Liver (tissue), 9 donors: ENCODE measurements around the gene TJP2. TPM values are rescaled to one million over a fixed set of nuclear protein-coding genes. Genes with fewer than 3 reads are reported as not detected.

ENCODE experiments used
- DNase-seq: peaks from one replicate; pipeline ENCODE4 v3.0.0-alpha.2; 2017; ENCODE audit warnings: low spot score
- H3K27ac ChIP-seq, 2 donors: one replicate each; pipeline ENCODE4 v1.7.0; 2013; ENCODE audit warnings: inconsistent platforms in 2 of 2, low read length in 2 of 2, control low read depth in 1 of 2, low read depth in 1 of 2, mild to moderate bottlenecking in 1 of 2
- H3K27me3 ChIP-seq, 4 donors: one replicate each; pipeline versions ENCODE4 v1.6.1 to v1.7.0; 2013; ENCODE audit warnings: low read length in 3 of 4, inconsistent platforms in 1 of 4, mild to moderate bottlenecking in 1 of 4, moderate library complexity in 1 of 4; ENCODE audit not compliant: control insufficient read depth in 4 of 4, insufficient read depth in 4 of 4
- H3K36me3 ChIP-seq, 4 donors: one replicate each; pipeline versions ENCODE4 v1.6.1 to v1.7.0; 2013; ENCODE audit warnings: low read length in 3 of 4, mild to moderate bottlenecking in 3 of 4, low read depth in 1 of 4, moderate library complexity in 1 of 4; ENCODE audit not compliant: control insufficient read depth in 4 of 4, insufficient read depth in 3 of 4
- H3K4me1 ChIP-seq, 4 donors: one replicate each; pipeline versions ENCODE4 v1.6.1 to v1.7.0; 2013; ENCODE audit warnings: low read length in 3 of 4, mild to moderate bottlenecking in 3 of 4, moderate library complexity in 1 of 4; ENCODE audit not compliant: control insufficient read depth in 4 of 4, insufficient read depth in 4 of 4
- H3K4me3 ChIP-seq, 3 donors: one replicate each; pipeline versions ENCODE4 v1.6.1 to v1.7.0; 2013; ENCODE audit warnings: low read length in 3 of 3, control low read depth in 1 of 3, low read depth in 1 of 3, mild to moderate bottlenecking in 1 of 3
- H3K9ac ChIP-seq, 2 donors: one replicate each; pipeline ENCODE4 v1.7.0; 2013; ENCODE audit warnings: low read length in 2 of 2, mild to moderate bottlenecking in 2 of 2, moderate library complexity in 2 of 2, control low read depth in 1 of 2, low read depth in 1 of 2
- H3K9me3 ChIP-seq, 4 donors: one replicate each; pipeline versions ENCODE4 v1.6.1 to v1.7.0; 2013; ENCODE audit warnings: low read length in 3 of 4; ENCODE audit not compliant: control insufficient read depth in 4 of 4
- ATF3 ChIP-seq: IDR thresholded peaks from 2 replicates; pipeline ENCODE4 v1.6.1; 2016; ENCODE audit warnings: antibody characterized with exemption
- EGR1 ChIP-seq, 2 donors: IDR thresholded peaks; 2 replicates each; pipeline ENCODE4 v1.6.1; 2016 to 2018; ENCODE audit warnings: antibody characterized with exemption in 2 of 2, low read depth in 2 of 2
- FOXA1 ChIP-seq: IDR thresholded peaks from 2 replicates; pipeline ENCODE4 v1.6.1; 2016; ENCODE audit warnings: antibody characterized with exemption
- FOXA2 ChIP-seq: IDR thresholded peaks from 2 replicates; pipeline ENCODE4 v1.6.1; 2016; ENCODE audit warnings: antibody characterized with exemption
- GABPA ChIP-seq, 2 donors: IDR thresholded peaks in 1 of 2; conservative IDR thresholded peaks in 1 of 2; 2 replicates each; pipeline ENCODE4 v1.6.1; 2016; ENCODE audit warnings: antibody characterized with exemption in 2 of 2, mild to moderate bottlenecking in 1 of 2, moderate library complexity in 1 of 2
- HNF4A ChIP-seq, 2 donors: conservative IDR thresholded peaks; 2 replicates each; pipeline ENCODE4 v1.6.1; 2016; ENCODE audit warnings: antibody characterized with exemption in 2 of 2, mild to moderate bottlenecking in 2 of 2
- HNF4G ChIP-seq: IDR thresholded peaks from 2 replicates; pipeline ENCODE4 v1.6.1; 2016; ENCODE audit warnings: antibody characterized with exemption
- JUND ChIP-seq, 2 donors: IDR thresholded peaks; 2 replicates each; pipeline ENCODE4 v1.6.1; 2016; ENCODE audit warnings: antibody characterized with exemption in 2 of 2
- NR2F2 ChIP-seq: IDR thresholded peaks from 2 replicates; pipeline ENCODE4 v1.6.1; 2016; ENCODE audit warnings: antibody characterized with exemption
- RAD21 ChIP-seq, 2 donors: IDR thresholded peaks; 2 replicates each; pipeline ENCODE4 v1.6.1; 2016; ENCODE audit warnings: antibody characterized with exemption in 2 of 2, mild to moderate bottlenecking in 2 of 2
- TAF1 ChIP-seq: conservative IDR thresholded peaks from 2 replicates; pipeline ENCODE4 v1.6.1; 2016; ENCODE audit warnings: antibody characterized with exemption, mild to moderate bottlenecking
- YY1 ChIP-seq: IDR thresholded peaks from 2 replicates; pipeline ENCODE4 v1.6.1; 2016; ENCODE audit warnings: antibody characterized with exemption, mild to moderate bottlenecking
- ZBTB33 ChIP-seq: IDR thresholded peaks from 2 replicates; pipeline ENCODE4 v1.6.1; 2016; ENCODE audit warnings: antibody characterized with exemption
- WGBS: extraction: QIAGEN DNeasy Blood & Tissue Kit; methylation state at CpG from one replicate; pipeline ENCODE4 v1.1.7; 2013; 5-methylcytosine and 5-hydroxymethylcytosine counted together
- polyA plus RNA-seq, 2 donors: library from polyadenylated mRNA; stranded (reverse) in 1 of 2; unstranded in 1 of 2; fragments of 200-250 nt in 1 of 2; fragments of >200 nt in 1 of 2; fragmentation: Nextera tagmentation in 1 of 2; extraction: Ambion mirVana in 1 of 2; gene quantifications; one replicate each; pipeline versions ENCODE4 v1.2.1 to v1.2.3, GENCODE V29; 2013 to 2015
- total RNA-seq, 2 donors: library from RNA; depleted of rRNA; stranded (reverse); fragments of >200 nt; gene quantifications; one replicate each; pipeline ENCODE4 v1.2.3, GENCODE V29; 2014
- TF ChIP-seq, protein P1 (sequence below): IDR thresholded peaks from 2 replicates; pipeline ENCODE4 v1.6.1; 2016; ENCODE audit warnings: antibody characterized with exemption
- TF ChIP-seq, protein P2 (sequence below): IDR thresholded peaks from 2 replicates; pipeline ENCODE4 v1.6.1; 2016; ENCODE audit warnings: antibody characterized with exemption, mild to moderate bottlenecking
- donor health status: healthy.
- donor health status: healthy.
- donor health status: healthy.
- donor health status: healthy.
- donor health status: healthy.

TJP2 gene
- total and polyA plus RNA-seq, 4 donors, result 23.2 to 74.0 (median 32.6) TPM

DNA sequence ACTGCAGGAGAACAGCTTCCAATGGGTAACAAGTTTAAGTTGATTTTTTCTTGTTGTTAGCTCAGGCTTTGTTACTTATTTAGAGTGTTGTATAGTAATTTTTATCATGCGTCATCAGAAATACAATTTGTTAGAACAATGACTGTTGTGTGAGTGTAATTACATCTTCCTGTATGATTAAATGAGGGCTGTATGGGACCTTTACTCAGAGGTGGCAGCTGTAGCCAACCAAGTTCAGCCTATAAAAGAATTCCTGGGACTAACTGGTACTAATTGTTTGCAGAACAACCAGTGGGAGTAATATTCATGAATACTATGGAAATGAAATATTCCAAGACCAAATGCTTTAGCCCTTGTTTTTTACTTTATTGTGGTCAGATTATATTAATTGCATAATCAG lies 30.8 kb upstream of the TJP2 start:
- Histone ChIP-seq H3K9me3 (no peaks in the 10 kb centered on the region), H3K4me1 (no peaks in the 10 kb centered on the region), H3K27me3 (no peaks in the 10 kb centered on the region), H3K36me3 (no peaks in the 10 kb centered on the region), H3K9ac (no peak overlapping the region), H3K27ac (no peak overlapping the region), H3K4me3 (no peak overlapping the region)
- TF ChIP-seq GABPA (IDR thresholded peaks at IDR 0.05 in 1 of 2, conservative IDR thresholded peaks at IDR 0.05 in 1 of 2) (no peak), FOXA2 (no peak), FOXA1 (no peak), NR2F2 (no peak), HNF4A (conservative IDR thresholded peaks at IDR 0.05) (no peak), HNF4G (no peak), TAF1 (no peak), YY1 (no peak), ZBTB33 (no peak), EGR1 (IDR thresholded peaks at IDR 0.05; ENCODE audit: low read depth in 2 of 2) (no peak), JUND (IDR thresholded peaks at IDR 0.05) (no peak), ATF3 (no peak), RAD21 (IDR thresholded peaks at IDR 0.05) (no peak)
- TF ChIP-seq, protein P1, sequence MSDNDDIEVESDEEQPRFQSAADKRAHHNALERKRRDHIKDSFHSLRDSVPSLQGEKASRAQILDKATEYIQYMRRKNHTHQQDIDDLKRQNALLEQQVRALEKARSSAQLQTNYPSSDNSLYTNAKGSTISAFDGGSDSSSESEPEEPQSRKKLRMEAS, result no peak
- TF ChIP-seq, protein P2, sequence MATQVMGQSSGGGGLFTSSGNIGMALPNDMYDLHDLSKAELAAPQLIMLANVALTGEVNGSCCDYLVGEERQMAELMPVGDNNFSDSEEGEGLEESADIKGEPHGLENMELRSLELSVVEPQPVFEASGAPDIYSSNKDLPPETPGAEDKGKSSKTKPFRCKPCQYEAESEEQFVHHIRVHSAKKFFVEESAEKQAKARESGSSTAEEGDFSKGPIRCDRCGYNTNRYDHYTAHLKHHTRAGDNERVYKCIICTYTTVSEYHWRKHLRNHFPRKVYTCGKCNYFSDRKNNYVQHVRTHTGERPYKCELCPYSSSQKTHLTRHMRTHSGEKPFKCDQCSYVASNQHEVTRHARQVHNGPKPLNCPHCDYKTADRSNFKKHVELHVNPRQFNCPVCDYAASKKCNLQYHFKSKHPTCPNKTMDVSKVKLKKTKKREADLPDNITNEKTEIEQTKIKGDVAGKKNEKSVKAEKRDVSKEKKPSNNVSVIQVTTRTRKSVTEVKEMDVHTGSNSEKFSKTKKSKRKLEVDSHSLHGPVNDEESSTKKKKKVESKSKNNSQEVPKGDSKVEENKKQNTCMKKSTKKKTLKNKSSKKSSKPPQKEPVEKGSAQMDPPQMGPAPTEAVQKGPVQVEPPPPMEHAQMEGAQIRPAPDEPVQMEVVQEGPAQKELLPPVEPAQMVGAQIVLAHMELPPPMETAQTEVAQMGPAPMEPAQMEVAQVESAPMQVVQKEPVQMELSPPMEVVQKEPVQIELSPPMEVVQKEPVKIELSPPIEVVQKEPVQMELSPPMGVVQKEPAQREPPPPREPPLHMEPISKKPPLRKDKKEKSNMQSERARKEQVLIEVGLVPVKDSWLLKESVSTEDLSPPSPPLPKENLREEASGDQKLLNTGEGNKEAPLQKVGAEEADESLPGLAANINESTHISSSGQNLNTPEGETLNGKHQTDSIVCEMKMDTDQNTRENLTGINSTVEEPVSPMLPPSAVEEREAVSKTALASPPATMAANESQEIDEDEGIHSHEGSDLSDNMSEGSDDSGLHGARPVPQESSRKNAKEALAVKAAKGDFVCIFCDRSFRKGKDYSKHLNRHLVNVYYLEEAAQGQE, result no peak
- no peak for DNase-seq
- 80% methylated on average over 1 of the region's 1 CpG for WGBS

DNA sequence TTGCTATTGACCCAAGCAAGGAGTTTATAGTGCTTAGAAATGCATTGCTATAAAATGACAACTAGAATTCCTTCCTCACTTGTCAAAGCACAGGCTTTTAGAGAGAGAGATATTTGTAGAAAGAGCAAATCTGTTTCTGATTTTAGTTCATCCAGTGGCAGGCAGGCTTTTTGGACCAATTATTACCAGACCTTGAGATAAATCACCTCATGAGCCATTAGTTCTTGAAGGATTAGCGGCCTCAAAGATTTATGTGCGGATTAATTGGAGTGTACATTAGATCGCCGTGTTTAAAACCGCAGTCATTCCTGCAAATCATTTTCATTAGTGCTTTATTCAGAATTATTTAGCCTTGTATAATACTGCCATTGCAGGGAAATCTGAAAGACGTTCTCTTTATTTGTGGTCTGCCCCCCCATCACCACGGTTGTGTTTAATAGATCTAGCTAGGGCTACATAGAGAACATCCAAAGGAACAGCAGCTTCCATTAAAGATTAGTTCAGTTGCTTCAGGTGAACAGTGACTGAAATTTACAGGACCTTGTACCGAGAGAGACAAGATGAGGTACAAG lies 28.8 kb upstream of the TJP2 start:
- H3K27ac ChIP-seq, result no peak overlapping the region
- WGBS, result 97% methylated on average over 8 of the region's 8 CpGs
- H3K36me3 ChIP-seq, result no peaks in the 10 kb centered on the region
- H3K4me1 ChIP-seq, result peaks cover 0 to 3% (median 0%) of the 10 kb centered on the region in 4 donors
- DNase-seq, result no peak
- H3K9me3 ChIP-seq, result no peaks in the 10 kb centered on the region
- no peak for TF ChIP-seq JUND (IDR thresholded peaks at IDR 0.05)
- TF ChIP-seq FOXA1, result no peak
- H3K9ac ChIP-seq, result no peak overlapping the region
- H3K4me3 ChIP-seq, result no peak overlapping the region
- H3K27me3 ChIP-seq, result no peaks in the 10 kb centered on the region
